GM19238 (cell line): Measurements from ENCODE around the gene S100Z.
"Not testable (repeated sequence)": the region's sequence is repeated elsewhere in the genome, so short reads cannot be mapped to it uniquely, and the experiment has no call there.

Experiments used
- DNase-seq: peaks from one replicate; pipeline ENCODE4 v3.0.0; 2011; ENCODE audit warnings: low spot score; ENCODE audit not compliant: insufficient read length

The S100Z gene

DNA sequence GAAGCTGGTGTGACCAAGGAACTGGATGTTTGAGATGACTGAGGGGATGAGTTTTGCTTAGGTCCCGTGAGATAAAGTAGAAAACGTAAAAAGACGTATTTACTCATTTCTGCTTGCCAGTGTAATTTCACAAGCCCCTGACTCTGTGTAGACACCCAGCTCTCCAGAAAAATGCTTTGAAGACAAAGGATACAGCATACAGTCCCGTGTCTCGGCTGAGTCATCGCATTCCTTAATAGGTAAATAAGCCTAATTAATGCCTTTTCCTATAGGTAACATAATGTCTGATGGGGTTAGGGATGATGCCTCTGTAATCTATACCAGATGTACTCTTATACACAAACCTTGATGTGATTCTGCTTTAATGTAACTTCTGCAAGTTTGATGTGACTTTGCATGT, 20.2 kb downstream of the S100Z start:
- no peak for DNase-seq

DNA sequence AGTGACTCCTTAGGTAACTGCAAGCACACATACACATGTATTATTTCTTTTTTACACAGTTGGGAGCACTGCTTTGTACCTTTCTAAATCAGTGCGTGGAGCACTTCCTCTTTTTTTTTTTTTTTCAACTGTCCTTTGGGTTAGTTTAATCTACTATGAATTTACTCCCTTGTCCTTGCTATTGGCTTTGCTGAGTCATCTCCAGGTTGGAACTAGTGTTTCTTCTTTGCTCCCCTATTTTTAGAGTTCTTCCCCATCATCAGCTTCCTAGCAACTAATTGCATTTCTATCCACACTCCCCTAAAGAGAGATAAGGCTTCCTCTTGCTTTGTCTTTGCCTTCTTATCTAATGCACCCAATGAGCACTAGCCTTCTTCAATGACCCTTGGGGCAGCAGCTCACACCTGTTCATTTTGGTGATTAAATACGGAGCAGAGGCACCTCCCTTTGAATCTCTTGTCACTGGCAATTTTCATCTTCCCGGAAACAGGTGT, 24.3 kb downstream of the S100Z start:
- DNase-seq, result no peak

DNA sequence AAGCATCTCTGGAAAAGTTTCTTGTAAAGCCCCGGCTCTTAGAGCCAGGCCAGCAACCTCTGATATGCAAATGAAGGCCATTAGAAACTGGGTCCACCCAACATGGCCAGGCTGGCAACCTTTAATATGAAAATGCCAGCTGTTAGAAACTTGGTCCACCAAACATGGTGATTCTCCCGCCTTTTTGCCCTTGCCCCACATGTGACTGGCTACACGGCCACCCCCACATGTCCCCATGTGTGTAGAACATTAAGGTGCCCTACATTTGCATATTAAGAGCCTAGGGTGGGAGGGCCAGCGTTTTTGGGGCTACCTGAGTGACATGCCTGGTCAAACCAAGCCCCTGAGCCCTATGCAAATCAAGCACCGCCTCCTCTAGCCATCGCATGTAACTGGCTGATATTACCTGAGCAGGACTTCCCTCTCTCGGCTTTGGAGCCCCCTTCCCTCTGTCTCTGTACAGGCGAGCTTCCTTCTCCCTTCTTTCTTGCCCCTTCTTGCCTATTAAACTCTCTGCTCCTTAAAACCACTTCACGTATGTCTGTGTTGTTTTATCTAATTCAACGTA, 39.0 kb downstream of the S100Z start:
- no peak for DNase-seq

DNA sequence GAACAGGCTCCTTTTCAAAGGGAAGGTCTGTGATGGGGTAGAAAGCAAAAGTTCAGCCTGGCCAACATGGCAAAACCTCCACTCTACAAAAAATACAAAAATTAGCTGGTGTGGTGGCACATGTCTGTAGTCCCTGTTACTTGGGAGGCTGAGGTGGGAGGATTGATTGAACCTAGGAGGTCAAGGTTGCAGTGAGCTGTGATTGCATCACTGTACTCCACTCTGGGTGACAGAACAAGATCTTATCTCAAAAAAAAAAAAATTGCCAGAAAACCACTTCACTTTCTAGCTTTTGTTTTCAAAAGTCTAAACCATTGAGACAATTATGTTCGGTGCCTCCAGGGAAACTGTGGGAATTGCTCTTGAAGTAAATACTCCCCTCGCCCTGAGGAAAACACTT, 43.5 kb downstream of the S100Z start:
- DNase-seq, result no peak

DNA sequence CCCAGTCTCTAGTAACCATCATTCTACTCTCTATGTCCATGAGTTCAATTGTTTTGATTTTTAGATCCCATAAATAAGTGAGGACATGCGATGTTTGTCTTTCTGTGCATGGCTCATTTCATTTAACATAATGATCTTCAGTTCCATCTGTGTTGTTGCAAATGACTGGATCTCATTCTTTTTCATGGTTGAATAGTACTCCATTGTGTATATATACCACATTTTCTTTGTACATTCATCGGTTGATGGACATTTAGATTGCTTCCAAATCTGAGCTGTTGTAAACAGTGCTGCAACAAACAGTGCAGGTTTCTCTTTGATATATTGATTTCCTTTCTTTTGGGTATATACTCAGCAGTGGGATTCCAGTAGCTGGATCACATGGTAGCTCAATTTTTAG, 46.4 kb downstream of the S100Z start:
- no peak for DNase-seq

DNA sequence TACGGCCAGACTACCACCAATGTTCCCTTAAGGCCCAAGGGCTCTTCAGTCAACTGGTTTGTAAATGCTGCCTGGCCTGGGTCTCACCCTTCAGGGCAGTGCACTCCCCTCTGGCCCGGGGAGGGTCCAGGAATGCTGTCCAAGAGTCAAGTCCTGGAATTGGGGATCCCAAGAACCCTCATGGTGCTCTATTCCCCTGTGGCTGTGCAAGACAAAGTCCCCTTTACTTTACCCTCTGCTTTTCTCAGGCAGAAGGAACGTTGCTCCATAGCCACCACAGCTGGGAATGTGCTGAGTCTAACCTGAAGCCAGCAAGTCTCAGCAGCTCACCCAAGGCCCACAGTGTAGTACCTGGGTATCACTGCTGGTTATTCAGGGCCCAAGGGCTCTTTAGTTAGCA, 51.7 kb downstream of the S100Z start:
- DNase-seq, result no peak

DNA sequence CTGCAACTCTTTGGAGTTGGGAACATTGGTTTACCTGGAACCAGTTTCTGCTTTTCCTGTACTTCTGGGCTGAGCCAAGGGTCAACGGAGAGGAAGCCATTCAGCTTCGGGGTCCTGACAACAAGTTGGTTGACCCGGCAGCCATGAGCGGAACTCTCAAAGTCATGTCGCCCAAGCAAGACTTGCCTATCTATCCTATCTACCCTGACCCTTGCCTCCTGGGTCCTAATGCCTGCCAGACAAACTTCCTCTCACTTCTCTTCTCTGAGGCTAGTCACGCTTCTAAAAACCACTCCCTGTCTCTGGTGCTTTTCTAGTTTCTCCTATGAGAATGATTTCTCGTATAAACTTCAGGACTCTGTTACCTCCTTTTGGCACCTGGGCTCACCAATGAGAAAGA, 58.4 kb downstream of the S100Z start:
- no peak for DNase-seq

DNA sequence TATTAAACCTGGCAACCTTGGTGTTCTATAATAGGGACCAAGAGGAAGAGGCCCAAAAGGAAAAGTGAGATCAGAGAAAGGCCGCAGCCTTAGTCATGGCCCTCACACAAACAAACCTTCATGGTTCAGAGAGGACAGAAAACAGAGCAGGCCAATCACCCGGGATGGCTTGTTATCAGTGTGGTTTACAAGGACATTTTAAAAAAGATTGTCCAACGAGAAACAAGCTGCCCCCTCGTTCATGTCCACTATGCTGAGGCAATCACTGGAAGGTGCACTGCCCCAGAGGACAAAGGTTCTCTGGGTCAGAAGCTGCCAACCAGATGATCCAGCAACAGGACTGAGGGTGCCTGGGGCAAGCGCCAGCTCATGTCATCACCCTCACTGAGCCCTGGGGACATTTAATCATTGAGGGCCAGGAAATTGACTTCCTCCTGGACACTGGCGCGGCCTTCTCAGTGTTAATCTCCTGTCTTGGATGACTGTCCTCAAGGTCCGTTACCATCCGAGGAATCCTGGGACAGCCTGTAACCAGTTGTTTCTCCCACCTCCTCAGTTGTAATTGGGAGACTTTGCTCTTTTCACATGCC, 60.6 kb downstream of the S100Z start:
- DNase-seq, result not testable (repeated sequence)

DNA sequence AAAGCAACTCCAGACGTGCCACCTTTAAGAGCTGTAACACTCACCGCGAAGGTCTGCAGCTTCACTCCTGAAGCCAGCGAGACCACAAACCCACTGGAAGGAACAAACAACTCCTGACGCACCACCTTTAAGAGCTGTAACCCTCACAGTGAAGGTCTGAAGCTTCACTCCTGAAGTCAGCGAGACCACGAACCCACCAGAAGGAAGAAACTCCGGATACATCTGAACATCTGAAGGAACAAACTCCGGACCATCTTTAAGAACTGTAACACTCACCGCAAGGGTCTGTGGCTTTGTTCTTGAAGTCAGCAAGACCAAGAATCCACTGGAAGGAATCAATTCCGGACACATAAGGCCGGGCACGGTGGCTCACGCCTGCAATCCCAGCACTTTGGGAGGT, 64.9 kb downstream of the S100Z start:
- not testable (repeated sequence) for DNase-seq

DNA sequence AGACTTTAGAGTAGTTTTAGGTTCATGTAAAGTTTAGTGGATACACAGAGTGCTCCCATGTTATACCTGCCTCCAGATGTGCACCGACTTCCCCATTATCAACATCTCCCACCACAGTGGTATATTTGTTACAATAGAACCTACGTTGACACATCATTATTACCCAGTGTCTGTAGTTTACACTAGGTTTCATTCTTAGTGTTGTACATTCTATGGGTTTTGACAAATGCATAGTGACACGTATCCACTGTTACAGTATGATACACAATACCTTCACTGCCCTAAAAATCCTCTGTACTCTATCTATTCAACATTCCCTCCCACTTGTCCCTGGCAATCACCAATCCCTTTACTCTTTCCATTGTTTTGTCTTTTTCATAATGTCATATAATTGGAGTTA, 68.7 kb downstream of the S100Z start:
- no peak for DNase-seq

DNA sequence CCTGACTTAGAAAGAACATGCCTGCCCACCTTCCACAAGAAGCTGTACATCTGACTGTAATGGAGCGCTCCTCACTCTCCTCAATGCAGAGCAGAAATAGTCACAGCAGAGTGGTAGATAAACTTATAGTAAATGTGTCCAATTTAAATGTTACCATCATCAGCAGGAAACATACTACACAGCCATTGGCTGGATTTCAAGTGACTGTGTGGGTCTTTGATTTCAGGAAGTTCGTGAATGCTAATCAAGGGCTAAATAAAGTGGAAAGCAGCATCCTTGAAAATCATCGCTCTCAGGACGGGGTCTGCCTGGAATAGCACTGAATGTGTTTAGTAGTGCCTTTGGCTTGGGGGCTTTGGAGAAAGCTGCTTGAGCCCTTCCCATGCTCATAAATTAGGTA, 70.7 kb downstream of the S100Z start:
- no peak for DNase-seq

DNA sequence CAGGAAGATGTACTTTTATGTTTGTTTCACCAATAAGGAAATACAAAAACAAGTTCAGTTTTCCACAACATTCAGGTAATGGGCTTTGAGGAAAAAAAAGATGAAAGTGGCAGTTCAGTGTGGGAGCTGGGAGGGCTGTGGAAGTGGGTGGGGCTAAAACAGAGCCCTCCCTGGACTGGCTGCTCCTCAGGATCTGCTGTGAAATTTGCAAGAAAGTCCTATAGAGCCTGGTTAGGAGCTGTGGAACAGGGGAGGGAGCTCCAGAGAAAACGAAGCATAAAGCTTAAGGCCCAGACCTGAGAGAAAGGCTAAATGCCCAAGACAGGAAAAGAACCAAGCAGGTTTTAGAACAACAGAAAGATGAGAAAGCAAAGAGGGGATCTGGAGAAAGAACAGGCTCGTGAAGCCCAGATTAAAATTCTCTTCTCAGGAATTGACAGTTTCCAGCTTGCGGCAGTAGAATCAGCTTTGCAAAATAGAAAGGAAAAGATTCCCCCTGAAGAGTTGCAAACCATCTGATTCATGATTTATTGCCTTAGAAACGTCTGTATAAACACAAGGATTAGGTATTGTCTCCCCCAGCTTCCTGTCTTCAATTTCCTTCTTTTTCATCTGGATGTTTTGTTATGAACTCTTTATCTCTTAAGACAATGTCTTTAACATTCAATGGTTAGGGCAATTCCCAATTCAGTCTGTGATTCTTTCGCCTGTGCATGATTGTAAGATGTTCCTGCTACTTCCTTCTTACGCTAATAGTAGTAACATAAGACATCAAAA, 76.7 kb downstream of the S100Z start:
- no peak for DNase-seq

DNA sequence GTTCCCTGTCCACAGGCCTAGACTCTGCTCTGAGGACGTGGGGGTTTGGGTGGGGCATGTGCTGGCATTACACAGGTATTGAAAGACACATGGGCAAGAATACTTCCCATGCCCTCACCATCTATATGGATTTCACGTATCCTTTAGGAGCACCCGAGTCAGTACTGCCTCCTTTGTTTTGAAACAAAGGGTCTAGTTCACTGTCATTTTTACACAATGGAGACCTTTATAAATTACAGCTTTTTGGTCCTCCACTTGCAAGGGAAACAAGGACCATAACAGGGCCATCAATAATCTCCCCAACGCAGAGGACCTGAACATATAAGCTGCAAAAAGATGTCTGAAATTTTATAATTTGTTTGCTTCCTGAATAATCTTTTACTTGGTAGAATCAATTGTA, 78.1 kb downstream of the S100Z start:
- no peak for DNase-seq

DNA sequence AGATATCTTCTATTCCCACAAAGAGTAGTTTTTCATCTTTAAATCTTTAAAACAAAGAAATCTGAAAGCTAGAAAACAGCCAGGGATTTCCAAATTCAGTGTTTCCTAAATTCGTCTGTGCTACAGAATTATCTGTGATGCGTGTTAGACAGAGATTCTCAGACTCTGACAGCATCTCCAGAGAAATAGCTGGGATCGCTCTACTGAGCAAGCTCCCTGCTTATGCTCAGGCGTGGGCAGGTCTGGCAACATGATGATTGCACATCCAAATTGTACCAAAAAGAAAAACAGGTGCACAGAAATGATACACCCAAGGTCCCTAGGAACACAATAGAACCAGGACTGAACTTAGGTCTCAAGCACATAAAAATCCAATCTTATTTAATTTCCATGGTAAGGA, 80.3 kb downstream of the S100Z start:
- no peak for DNase-seq

DNA sequence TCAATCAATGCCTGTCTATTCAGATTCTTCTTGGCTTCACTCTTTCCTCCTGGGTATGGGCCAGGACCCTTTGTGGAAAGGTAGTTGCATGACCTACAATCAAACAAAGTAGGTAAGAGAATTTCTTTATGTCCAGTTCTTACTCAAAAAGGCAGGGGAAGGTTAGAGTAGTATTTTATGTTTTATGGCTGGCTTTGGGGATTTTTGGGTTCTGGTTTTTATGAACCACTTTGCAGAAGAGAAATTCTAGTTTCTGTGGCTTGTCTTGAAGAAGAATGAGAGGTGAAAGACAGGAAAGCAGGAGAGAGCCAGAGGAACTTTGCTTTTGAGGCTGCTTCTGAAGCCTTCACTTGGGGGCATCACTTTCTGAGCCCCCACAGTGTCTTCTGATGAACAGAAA, 88.4 kb downstream of the S100Z start:
- no peak for DNase-seq

DNA sequence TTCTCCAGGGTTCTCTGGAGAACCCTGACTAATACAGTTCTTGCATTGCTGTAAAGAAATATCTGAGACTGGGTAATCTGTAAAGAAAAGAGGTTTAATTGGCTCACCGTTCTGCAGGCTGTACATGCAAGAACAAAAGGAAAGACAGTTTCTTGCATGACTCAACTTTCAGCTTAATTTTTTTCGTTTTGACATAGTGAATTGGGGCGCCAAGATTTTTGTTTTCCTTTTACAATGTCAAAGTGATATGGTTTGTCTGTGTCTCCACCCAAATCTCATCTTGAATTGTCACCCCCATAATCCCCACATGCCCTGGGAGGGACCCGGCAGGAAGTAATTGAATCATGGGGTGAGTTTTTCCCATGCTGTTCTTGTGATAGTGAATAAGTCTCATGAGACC, 91.2 kb downstream of the S100Z start:
- DNase-seq, result no peak

DNA sequence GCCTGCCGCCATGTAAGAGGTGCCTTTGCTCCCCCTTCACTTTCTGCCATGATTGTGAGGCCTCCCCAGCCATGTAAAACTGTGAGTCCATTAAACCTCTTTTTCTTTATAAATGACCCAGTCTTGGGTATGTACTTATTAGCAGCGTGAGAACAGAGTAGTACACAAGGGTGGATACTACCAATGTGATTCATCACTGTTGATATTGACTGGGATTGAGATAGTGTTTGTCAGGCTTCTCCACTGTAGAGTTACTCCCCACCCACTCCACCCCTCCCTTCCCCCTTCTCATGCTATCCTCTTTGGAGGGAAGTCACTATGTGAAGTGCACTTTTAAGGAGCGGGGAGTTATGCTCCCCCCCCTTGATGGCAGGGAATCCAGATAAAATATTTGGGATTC, 91.6 kb downstream of the S100Z start:
- DNase-seq, result no peak

DNA sequence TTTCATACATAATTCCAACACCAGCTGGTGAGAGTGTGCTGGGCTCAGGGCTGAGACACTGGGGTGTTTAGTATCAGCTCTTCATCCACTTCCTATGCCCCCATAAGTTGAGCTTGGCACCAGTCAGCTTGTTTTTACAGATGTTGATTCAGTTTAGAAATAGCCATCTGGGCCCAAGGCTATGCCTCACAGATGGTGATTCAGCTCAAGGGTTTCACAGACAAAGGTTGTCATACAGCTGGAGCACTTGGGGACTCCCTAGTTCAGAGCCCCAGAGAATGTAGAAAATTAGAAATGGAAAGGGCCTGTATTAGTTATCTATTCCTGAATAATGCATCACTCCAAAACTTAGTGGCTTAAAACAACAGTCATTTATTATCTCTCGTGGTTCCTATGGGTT, 92.8 kb downstream of the S100Z start:
- no peak for DNase-seq

DNA sequence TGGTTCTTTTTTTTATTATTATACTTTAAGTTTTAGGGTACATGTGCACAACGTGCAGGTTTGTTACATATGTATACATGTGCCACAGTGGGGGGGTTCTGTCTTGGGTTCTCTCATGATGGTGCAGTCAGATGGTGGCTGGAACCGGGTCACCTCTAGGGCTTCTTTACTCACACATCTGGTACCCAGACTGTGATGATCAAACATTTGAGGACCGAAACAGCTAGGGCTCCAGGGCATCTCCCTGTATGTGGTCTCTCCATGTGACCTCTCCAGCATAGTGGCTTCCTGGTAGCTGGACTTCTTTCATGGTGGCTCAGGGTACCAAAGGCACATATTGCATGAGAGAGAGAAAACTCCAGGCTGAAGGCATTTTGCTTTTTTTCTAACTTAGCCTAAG, 93.2 kb downstream of the S100Z start:
- no peak for DNase-seq

DNA sequence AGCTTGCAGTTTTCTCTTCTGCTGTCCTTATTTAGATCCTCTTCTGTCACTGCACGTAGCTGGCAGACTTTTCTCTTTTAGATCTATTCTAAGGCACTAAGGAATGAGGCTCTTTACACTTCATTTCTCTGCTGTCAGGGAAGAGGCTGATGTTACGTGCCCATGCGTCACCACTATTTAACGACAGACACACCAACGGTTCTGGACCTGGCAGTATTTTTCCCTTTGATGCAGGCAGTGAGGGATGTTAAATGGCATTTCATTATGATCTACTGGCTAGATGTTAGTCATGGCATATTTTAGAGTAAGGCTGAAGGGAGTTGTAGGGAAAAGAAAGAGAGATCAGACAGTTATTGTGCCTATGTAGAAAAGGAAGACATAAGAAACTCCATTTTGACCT, 94.8 kb downstream of the S100Z start:
- DNase-seq, result no peak

DNA sequence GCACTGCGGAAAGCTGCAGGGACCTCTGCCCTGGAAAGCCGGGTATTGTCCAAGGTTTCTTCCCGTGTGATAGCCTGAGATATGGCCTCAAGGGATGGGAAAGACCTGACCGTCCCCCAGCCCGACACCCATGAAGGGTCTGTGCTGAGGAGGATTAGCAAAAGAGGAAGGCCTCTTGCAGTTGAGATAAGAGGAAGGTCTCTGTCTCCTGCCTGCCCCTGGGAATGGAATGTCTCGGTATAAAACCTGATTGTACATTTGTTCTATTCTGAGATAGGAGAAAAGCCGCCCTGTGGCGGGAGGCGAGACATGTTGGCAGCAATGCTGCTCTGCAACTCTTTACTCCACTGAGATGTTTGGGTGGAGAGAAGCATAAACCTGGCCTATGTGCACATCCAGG, 95.4 kb downstream of the S100Z start:
- not testable (repeated sequence) for DNase-seq

DNA sequence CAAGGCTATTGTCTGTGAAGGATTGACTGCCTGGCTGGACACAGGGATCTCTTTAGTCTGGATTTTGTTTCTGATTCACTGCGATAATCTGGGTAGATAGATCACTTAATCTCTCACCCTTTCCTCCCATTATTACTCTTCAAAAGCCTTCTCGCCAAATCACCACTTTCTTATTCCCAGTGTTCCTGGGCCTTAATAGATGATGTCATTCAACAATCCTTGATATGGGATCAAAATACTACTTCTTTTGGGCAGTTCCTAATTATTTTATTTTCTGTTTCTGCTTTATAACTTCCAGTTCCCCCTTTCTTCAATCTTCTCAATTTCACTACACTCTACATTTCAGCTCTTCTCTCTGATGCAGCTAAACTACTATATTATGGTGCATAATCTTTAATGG, 96.3 kb downstream of the S100Z start:
- DNase-seq, result no peak

DNA sequence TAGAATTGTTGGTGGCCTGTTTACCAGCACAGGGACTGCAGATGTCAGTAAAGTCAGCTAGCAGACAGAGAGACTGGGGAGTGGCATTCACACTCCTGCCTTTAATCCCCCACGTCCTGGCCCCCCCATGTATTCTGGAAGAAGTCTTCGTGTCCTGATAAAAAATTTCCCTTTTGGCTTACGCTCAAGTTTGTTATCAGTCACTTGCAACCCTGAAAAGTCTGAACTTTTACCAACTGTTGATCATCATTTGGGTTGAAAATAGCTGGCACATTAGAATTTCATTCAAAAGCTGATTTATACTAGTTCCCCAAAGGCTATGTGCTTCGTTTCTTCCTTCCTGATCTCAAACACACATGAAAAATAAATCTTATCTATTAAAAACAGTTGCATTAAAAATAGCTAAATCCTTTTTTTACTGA, 97.3 kb downstream of the S100Z start:
- DNase-seq, result no peak
